H1 (cell line): ENCODE data around the gene PCCA. TPM values are rescaled to one million over a fixed set of nuclear protein-coding genes. Genes with fewer than 3 reads are reported as not detected.

Experiments
- CTCF ChIA-PET: fragments of 300-600 bp; sonication (Branson Sonifier 250); formaldehyde crosslinking; loops from one replicate; lab custom pipeline; 2021; ENCODE audit not compliant: partially characterized antibody; lab: Charles Lee
- POLR2A ChIA-PET: fragments of 300-600 bp; sonication (Branson Sonifier 250); formaldehyde crosslinking; loops from one replicate; lab custom pipeline; 2021; ENCODE audit warnings: inconsistent platforms; ENCODE audit not compliant: partially characterized antibody; lab: Charles Lee
- DNase-seq, 2 experiments: peaks; one replicate each; pipeline versions ENCODE4 v3.0.0 to v3.0.0-alpha.2; 2010 to 2022; ENCODE audit warnings: low spot score in 2 of 2, low read depth in 1 of 2, mixed read lengths in 1 of 2
- FAIRE-seq: peaks from 2 replicates; lab custom pipeline; 2011; peaks lifted over from hg19 to GRCh38; lab: Jason Lieb, UNC
- H2AFZ ChIP-seq: 2 replicates; pipeline ENCODE4 v1.8.1; 2012; ENCODE audit warnings: low read length, inconsistent platforms
- H2AK5ac ChIP-seq: 2 replicates; pipeline ENCODE4 v1.6.1; 2013; ENCODE audit warnings: low read depth, low read length
- H2BK120ac ChIP-seq: replicated peaks from 2 replicates; pipeline ENCODE3; 2013; ENCODE audit warnings: low read depth, low read length, inconsistent platforms
- H2BK12ac ChIP-seq: 2 replicates; pipeline ENCODE4 v1.6.1; 2013; ENCODE audit warnings: low read depth, low read length
- H2BK15ac ChIP-seq: 2 replicates; pipeline ENCODE4 v1.6.1; 2013; ENCODE audit warnings: low read length
- H2BK20ac ChIP-seq: 2 replicates; pipeline ENCODE4 v1.6.1; 2013; ENCODE audit warnings: low read length
- H2BK5ac ChIP-seq: 2 replicates; pipeline ENCODE4 v1.6.1; 2013; ENCODE audit warnings: low read depth, low read length
- H3K14ac ChIP-seq: 2 replicates; pipeline ENCODE4 v1.6.1; 2013; ENCODE audit warnings: inconsistent platforms; ENCODE audit not compliant: insufficient read length
- H3K18ac ChIP-seq: 2 replicates; pipeline ENCODE4 v1.6.1; 2013; ENCODE audit warnings: low read length; ENCODE audit errors: extremely low read depth
- H3K23ac ChIP-seq: 2 replicates; pipeline ENCODE4 v1.6.1; 2013; ENCODE audit warnings: inconsistent platforms; ENCODE audit not compliant: insufficient read length
- H3K23me2 ChIP-seq: 2 replicates; pipeline ENCODE4 v1.6.1; 2013; ENCODE audit warnings: low read depth, low read length
- H3K27ac ChIP-seq: 2 replicates; pipeline ENCODE4 v1.6.1; 2011; ENCODE audit warnings: low read depth, low read length, inconsistent platforms
- H3K27me3 ChIP-seq, 4 experiments: replicated peaks in 1 of 4; 1 replicate in 1 of 4; 2 replicates in 3 of 4; pipeline versions ENCODE4 v1.6.1 to v1.8.1; 2011 to 2013; ENCODE audit warnings: low read length in 3 of 4, mild to moderate bottlenecking in 3 of 4, inconsistent platforms in 2 of 4, mixed read lengths in 2 of 4, moderate library complexity in 1 of 4; ENCODE audit not compliant: control insufficient read depth in 3 of 4, insufficient read depth in 3 of 4; ENCODE audit errors: extremely low read depth in 1 of 4
- H3K36me3 ChIP-seq, 4 experiments: 2 replicates each; pipeline versions ENCODE4 v1.6.1 to v1.8.1; 2011 to 2013; ENCODE audit warnings: mild to moderate bottlenecking in 4 of 4, low read length in 3 of 4, moderate library complexity in 2 of 4, control low read depth in 1 of 4, inconsistent platforms in 1 of 4; ENCODE audit not compliant: insufficient read depth in 4 of 4, control insufficient read depth in 2 of 4
- H3K4ac ChIP-seq: replicated peaks from 2 replicates; pipeline ENCODE3; 2013; ENCODE audit warnings: low read length, low read depth, mixed read lengths, inconsistent platforms; ENCODE audit not compliant: insufficient read length
- H3K4me1 ChIP-seq, 4 experiments: replicated peaks in 1 of 4; 1 replicate in 1 of 4; 2 replicates in 3 of 4; pipeline versions ENCODE4 v1.6.1 to v1.8.1; 2011 to 2013; ENCODE audit warnings: low read length in 3 of 4, inconsistent platforms in 2 of 4, mixed read lengths in 1 of 4; ENCODE audit not compliant: insufficient read depth in 4 of 4, control insufficient read depth in 3 of 4
- H3K4me2 ChIP-seq, 2 experiments: 2 replicates each; pipeline versions ENCODE4 v1.6.1 to v1.8.1; 2011 to 2013; ENCODE audit warnings: low read depth in 2 of 2, low read length in 2 of 2, control low read depth in 1 of 2, inconsistent platforms in 1 of 2, mild to moderate bottlenecking in 1 of 2; ENCODE audit not compliant: insufficient read depth in 1 of 2
- H3K4me3 ChIP-seq, 4 experiments: fragments of 200-600, 300-600 bp in 1 of 4; sonication (generic), shearing (Covaris generic), sonication (Bioruptor Twin) in 1 of 4; 2 replicates each; pipeline versions ENCODE4 v1.5.1 to v1.8.1; 2011 to 2016; ENCODE audit warnings: low read length in 4 of 4, low read depth in 3 of 4, control low read depth in 2 of 4, inconsistent platforms in 2 of 4, mild to moderate bottlenecking in 2 of 4, mixed read lengths in 1 of 4, moderate library complexity in 1 of 4; ENCODE audit not compliant: insufficient read depth in 2 of 4; ENCODE audit errors: extremely low read depth in 1 of 4
- H3K56ac ChIP-seq: replicated peaks from 2 replicates; pipeline ENCODE3; 2013; ENCODE audit warnings: low read depth, mild to moderate bottlenecking, mixed read lengths, low read length, inconsistent platforms; ENCODE audit not compliant: insufficient read length
- H3K79me1 ChIP-seq: 2 replicates; pipeline ENCODE4 v1.6.1; 2013; ENCODE audit warnings: low read depth, low read length, control low read depth
- H3K79me2 ChIP-seq, 2 experiments: 2 replicates each; pipeline versions ENCODE4 v1.6.1 to v1.8.1; 2012 to 2013; ENCODE audit warnings: low read length in 2 of 2, mild to moderate bottlenecking in 2 of 2, inconsistent platforms in 1 of 2; ENCODE audit not compliant: insufficient read depth in 2 of 2, control insufficient read depth in 1 of 2
- H3K9ac ChIP-seq, 4 experiments: replicated peaks in 1 of 4; 1 replicate in 1 of 4; 2 replicates in 3 of 4; pipeline versions ENCODE4 v1.6.1 to v1.8.1; 2011 to 2013; ENCODE audit warnings: low read depth in 3 of 4, low read length in 3 of 4, control low read depth in 2 of 4, mild to moderate bottlenecking in 2 of 4, moderate library complexity in 2 of 4, inconsistent platforms in 1 of 4; ENCODE audit errors: extremely low read depth in 1 of 4
- H3K9me3 ChIP-seq, 2 experiments: 2 replicates each; pipeline versions ENCODE4 v1.6.1 to v1.8.1; 2012 to 2013; ENCODE audit warnings: mild to moderate bottlenecking in 2 of 2, moderate library complexity in 2 of 2, control low read depth in 1 of 2, inconsistent platforms in 1 of 2, low read depth in 1 of 2, low read length in 1 of 2, mixed read lengths in 1 of 2; ENCODE audit not compliant: insufficient read depth in 2 of 2
- H4K20me1 ChIP-seq, 2 experiments: replicated peaks in 1 of 2; 2 replicates each; pipeline versions ENCODE3 to v1.8.1; 2011 to 2013; ENCODE audit warnings: inconsistent platforms in 2 of 2, low read length in 2 of 2, mild to moderate bottlenecking in 1 of 2; ENCODE audit not compliant: insufficient read depth in 2 of 2, control insufficient read depth in 1 of 2
- H4K5ac ChIP-seq: 2 replicates; pipeline ENCODE4 v1.6.1; 2013; ENCODE audit warnings: low read length, low read depth, mixed read lengths, inconsistent platforms; ENCODE audit not compliant: insufficient read length
- H4K8ac ChIP-seq: 2 replicates; pipeline ENCODE4 v1.8.0; 2013; ENCODE audit warnings: mild to moderate bottlenecking, moderate library complexity, low read length, inconsistent platforms; ENCODE audit not compliant: insufficient read depth; ENCODE audit errors: extremely low read depth
- H4K91ac ChIP-seq: replicated peaks from 2 replicates; pipeline ENCODE3; 2013; ENCODE audit warnings: low read length, mixed read lengths, inconsistent platforms; ENCODE audit not compliant: insufficient read length
- CBX5 ChIP-seq: fragments of 300-800, 300-1000 bp; sonication (generic); IDR thresholded peaks from 2 replicates; pipeline ENCODE4 v1.7.1; 2016; ENCODE audit warnings: antibody characterized with exemption, low read length, low read depth
- CHD1 ChIP-seq: IDR thresholded peaks from 2 replicates; pipeline ENCODE4 v1.6.1; 2012; ENCODE audit warnings: low read depth, low read length, improper control_type of control experiment
- NRF1 ChIP-seq: IDR thresholded peaks from 2 replicates; pipeline ENCODE4 v1.6.1; 2011; ENCODE audit warnings: mild to moderate bottlenecking, low read depth, low read length, improper control_type of control experiment
- SIX5 ChIP-seq: IDR thresholded peaks from 2 replicates; pipeline ENCODE4 v1.6.1; 2011; ENCODE audit warnings: mild to moderate bottlenecking, low read depth, low read length
- WGBS, 2 experiments: shearing (Covaris generic) in 1 of 2; methylation state at CpG; one replicate each; pipeline versions ENCODE4 v1.1.6 to v1.1.7; 2013 to 2015; ENCODE audit warnings: low lambda C conversion rate in 2 of 2, mixed read lengths in 2 of 2, inconsistent platforms in 1 of 2, low coverage in 1 of 2, missing lambda C conversion rate in 1 of 2; ENCODE audit not compliant: insufficient replicate concordance in 2 of 2, insufficient coverage in 1 of 2, insufficient read length in 1 of 2; ENCODE audit errors: extremely low coverage in 1 of 2, missing lambda C conversion rate in 1 of 2; 5-methylcytosine and 5-hydroxymethylcytosine counted together
- polyA plus RNA-seq, 7 experiments: library from polyadenylated mRNA; depleted of rRNA in 3 of 7; stranded (reverse) in 5 of 7; unstranded in 2 of 7; fragments of >200 nt in 5 of 7; fragments of 200-250 nt in 2 of 7; gene quantifications; 1 replicate in 5 of 7; 2 replicates in 1 of 7; 4 replicates in 1 of 7; pipeline versions ENCODE4 v1.2.1 to v1.2.3, GENCODE V29; 2011 to 2013; ENCODE audit warnings: missing spikeins in 2 of 7, mixed read lengths in 2 of 7
- total RNA-seq: library from RNA; stranded (reverse); fragmentation: NEBNext Ultra II Directional; extraction: Animal tissue kit (Norgen Biotek cat#: 25700); gene quantifications from 2 replicates; pipeline ENCODE4 v1.2.1, GENCODE V29; 2021
- TF ChIP-seq, protein P1 (sequence below): IDR thresholded peaks from 2 replicates; pipeline ENCODE4 v1.6.1; 2011; ENCODE audit warnings: low read depth, mild to moderate bottlenecking, low read length; ENCODE audit not compliant: insufficient read depth

Gene PCCA
- total and polyA plus RNA-seq, 2 of the 8 experiments (the other 6 are each of a cell fraction or from before 2014, with no cell fraction given) = 18.4 to 49.8 TPM

- Histone ChIP-seq H4K5ac (no peak overlapping the region), H2BK5ac (no peak overlapping the region), H3K79me1 (no peaks in the 10 kb centered on the region), H3K23ac (no peak overlapping the region), H2BK12ac (no peak overlapping the region), H4K8ac (no peak overlapping the region), H3K4me2 (no peak overlapping the region), H3K36me3 (no peaks in the 10 kb centered on the region), H2BK120ac (no peak overlapping the region), H3K27ac (no peak overlapping the region), H3K18ac (no peak overlapping the region), H3K14ac (no peak overlapping the region), H3K9ac (no peak overlapping the region), H4K20me1 (no peaks in the 10 kb centered on the region), H3K23me2 (no peaks in the 10 kb centered on the region; the same call in 1 of the 2 replicates), H4K91ac (no peak overlapping the region), H2AFZ (no peak overlapping the region), H3K56ac (no peak overlapping the region), H3K9me3 (no peaks in the 10 kb centered on the region), H3K4me3 (no peak overlapping the region), H2BK20ac (no peak overlapping the region), H2AK5ac (0 out of 2 replicates have a peak overlapping the region, but pooled peaks have one; percentile 6)
- POLR2A ChIA-PET = interaction anchor here (1.0 kb wide), 1 partner anchor 11 kb away, joined by 3 read pairs; no protein-coding TSS in a partner anchor
- CTCF ChIA-PET = interaction anchor here (1.2 kb wide), 1 partner anchor 17 kb away, joined by 3 read pairs; no protein-coding TSS in a partner anchor
- FAIRE-seq (no peak), DNase-seq (no peak)
- TF ChIP-seq CBX5 (no peak), SIX5 (no peak), CHD1 (no peak), NRF1 (no peak)
- TF ChIP-seq, protein P1, sequence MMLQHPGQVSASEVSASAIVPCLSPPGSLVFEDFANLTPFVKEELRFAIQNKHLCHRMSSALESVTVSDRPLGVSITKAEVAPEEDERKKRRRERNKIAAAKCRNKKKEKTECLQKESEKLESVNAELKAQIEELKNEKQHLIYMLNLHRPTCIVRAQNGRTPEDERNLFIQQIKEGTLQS = no peak
- TF ChIP-seq, all 59 proteins: peak for 0
- WGBS, 2 experiments = 88% methylated on average over 5 of the region's 5 CpGs; no CpG with 5 or more reads in 1 of the 2 experiments
- Histone ChIP-seq H2BK15ac (no peak overlapping the region), H3K27me3 (no peaks in the 10 kb centered on the region), H3K79me2 (no peaks in the 10 kb centered on the region), H3K4ac (no peak overlapping the region), H3K4me1 (peaks cover 6 to 14% (median 8%) of the 10 kb centered on the region in 4 experiments)
Observed at GRCh38 chr13:100470866-100471505, 382.1 kb downstream of the PCCA start.
